HG02759 (cell line): Measurements from ENCODE around the gene FHDC1.
A peak's percentile ranks its signal among the peaks of the same experiment; 100 is the strongest.

Source experiments
- ATAC-seq: cut with Tn5 transposase; IDR thresholded peaks from one replicate; pipeline ENCODE4 v1.9.1; 2021; ENCODE audit warnings: mild to moderate bottlenecking, moderate library complexity; ENCODE audit not compliant: unreplicated experiment

Gene FHDC1

GRCh38 chr4:152929888-152930287 lies 6.2 kb upstream of the FHDC1 start:
- no peak for ATAC-seq

GRCh38 chr4:152935143-152935542 lies 980 bp upstream of the FHDC1 start:
- ATAC-seq = no peak

- ATAC-seq = peak; percentile 29
Observed at GRCh38 chr4:152936446-152937335, 568 bp downstream of the FHDC1 start.

- ATAC-seq = peak; percentile 38
Observed at GRCh38 chr4:152937336-152938236, 1.5 kb downstream of the FHDC1 start.

GRCh38 chr4:152938237-152938947 lies 2.3 kb downstream of the FHDC1 start:
- peak; percentile 10 for ATAC-seq

DNA sequence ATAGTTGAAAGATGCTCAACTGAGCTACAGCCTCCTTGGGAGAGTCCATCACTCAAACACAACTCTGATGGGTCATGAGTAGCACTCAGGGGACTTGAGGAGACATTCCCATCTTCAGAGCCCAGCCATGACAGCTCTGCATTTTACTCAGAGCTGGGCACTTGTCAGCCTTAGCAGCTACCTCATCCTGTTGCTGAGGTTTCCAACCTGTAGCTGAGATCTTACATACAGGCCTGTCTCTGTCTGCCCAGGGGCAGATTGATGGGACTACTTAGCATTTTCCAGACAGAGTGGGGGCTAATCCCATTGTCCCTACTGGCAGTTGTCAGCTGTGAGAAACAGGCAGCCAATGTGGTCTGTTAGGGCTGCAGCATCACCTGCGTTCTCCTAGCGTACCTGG lies 3.5 kb downstream of the FHDC1 start:
- ATAC-seq = no peak

DNA sequence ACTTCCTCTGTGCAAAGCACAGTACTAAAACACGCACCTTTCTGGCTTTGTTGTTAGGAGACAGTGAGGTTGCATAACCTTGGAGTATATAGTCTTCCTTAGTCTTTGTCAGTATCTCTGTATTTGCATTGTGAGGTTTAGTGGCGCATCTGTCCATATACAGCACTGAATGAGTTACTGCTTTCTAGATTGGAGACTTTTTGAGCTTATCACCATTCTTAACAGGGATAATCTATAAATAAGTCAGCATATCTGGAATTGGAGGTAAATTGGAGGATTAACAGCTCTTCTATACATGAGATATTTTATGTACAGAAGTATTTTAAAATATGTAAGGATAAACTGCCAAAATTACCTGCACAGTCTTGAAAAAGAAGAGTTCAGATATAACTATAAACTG lies 4.3 kb downstream of the FHDC1 start:
- ATAC-seq = no peak

DNA sequence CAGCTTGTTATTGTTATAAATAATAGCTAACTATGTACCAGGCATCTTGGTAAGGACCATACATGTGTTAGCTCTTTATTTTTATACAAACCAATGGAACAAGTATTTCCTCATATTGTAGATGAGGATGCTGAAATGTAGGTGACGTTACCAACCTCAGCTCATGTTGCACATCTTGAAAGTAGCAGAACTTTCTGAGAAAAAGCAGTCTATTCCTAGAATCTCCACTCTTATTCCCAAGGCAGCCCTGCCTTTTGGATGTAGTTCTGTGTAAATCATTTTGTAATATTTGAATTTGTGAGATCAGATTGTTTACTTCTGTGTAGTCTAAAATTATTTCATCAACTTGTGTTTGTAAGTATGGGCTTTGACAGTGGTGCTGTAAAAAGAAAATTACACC lies 5.3 kb downstream of the FHDC1 start:
- ATAC-seq = no peak

DNA sequence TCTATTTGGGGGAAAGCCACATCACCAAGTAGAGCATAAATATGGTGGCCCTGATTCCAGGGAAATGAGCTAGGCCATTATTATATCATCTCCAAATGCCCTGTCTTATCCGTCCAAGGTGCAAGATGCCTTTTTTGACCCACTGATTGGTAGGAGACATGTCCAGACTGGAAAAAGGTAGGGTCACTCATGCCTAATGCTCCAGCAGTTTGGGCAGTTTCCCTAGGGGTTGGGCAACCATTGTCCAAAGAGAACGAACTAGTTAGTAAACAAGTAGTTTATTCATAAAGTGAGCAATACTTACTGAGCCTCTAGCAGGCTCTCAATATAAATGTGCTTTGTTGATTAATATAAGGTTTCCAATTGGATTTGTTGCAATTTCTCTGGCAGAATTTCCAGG lies 6.2 kb downstream of the FHDC1 start:
- ATAC-seq = no peak

GRCh38 chr4:152943672-152944071 lies 7.5 kb downstream of the FHDC1 start:
- no peak for ATAC-seq

DNA sequence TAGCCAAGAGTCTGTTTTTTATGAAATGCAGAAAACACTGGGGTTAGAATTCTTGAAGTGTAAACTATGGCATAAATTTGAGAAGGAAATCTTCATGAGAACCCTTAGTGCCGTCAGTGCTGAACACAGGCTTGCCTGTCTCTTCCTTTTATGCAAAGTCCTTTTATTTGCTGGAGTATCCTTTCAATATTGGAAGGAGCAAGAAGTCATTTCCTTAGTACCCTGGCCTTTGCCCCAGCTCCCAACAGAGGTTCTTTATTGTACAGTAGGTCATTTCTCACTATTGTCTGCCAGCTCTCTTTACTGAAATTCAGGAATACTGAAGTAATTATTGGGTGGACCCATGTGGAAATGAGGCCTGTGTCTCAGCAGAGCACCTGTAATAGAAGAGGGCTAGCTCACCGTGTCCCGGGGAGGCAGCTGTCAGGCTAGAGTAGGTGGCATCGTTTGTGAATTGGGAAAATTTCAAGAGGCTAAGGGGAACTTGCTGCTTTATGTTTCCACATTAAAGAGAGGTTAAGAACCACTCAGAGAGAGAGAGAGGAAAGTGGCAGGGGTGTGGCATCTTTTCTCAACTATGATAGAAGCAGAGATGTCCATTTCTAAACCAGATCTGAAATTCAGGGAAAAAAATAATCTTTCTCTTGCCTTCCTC lies 8.7 kb downstream of the FHDC1 start:
- ATAC-seq = no peak

DNA sequence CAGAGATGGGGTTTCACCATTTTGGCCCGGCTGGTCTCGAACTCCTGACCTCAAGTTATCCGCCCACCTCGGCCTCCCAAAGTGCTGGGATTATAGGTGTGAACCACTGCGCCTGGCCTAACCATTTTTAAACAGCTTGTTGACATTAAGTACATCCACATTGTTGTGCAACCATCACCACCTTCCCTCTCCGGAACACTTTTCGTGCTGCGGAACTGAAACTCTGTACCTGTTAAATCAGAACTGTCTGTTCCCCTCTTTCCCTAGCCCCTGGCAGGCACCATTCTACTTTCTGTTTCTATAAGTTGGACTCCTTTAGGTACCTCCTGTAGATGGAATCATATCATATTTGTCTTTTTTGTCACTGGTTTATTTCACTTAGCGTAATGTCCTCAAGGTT lies 9.5 kb downstream of the FHDC1 start:
- ATAC-seq = no peak

DNA sequence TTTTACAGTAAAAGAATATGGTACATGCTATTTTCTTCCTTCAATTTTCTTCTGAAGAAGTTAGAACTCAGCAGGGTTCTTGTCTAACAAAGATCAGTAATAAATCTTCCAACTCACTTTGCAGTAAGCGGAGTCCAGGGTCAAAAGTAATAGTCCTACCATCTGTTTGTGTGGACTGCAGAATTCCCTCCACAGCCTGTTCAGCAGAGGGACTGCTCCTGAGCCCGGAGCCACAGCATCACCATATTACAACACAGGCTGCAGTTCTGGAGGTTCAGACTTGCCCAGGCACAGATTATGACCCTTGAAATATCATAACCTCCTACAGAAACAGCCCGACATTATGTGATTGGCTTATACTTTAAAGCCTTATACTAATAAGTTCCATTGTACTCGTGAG lies 10.3 kb downstream of the FHDC1 start:
- no peak for ATAC-seq

GRCh38 chr4:152947311-152947710 lies 11.2 kb downstream of the FHDC1 start:
- ATAC-seq = no peak

DNA sequence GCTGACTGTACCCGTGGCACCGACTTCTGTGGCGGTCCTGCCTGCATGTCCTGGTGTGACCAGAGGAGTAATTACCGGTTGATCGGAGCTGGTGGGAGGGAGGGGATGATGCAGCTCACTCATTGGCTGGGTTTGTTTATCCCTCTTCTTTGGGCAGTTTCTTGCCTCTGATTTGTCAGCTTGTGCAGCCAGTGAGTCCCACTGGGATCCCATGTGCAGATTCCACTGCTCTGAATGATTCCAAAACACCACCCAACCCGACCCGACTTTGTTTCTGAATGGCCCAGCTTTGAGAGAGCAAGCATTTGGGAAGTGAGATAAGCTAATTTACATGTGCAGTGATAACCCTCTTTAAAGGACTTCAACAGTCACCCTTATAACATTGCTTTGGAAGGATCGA lies 13.8 kb downstream of the FHDC1 start:
- ATAC-seq = no peak

- no peak for ATAC-seq
Observed at GRCh38 chr4:152950402-152951274, 14.5 kb downstream of the FHDC1 start.

DNA sequence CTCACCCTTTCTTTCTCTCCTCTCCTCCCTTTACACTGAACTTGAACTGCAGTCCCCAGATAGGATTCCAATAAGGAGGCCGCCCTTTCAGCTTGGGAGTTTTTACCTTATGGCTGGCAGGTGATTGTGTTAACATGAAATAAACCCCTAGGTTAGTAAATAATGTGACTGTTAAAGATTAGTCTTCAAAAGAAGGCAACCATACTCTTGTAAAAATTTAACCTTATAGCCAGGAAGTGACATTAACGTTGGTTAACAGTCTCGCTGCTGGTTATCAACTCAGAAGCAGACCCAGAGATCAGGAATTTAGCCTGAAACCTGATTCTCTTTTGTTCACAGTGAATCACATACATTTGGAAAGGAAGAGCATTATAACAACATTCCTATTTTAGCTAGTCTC lies 15.2 kb downstream of the FHDC1 start:
- ATAC-seq = no peak

GRCh38 chr4:152953514-152953913 lies 17.4 kb downstream of the FHDC1 start:
- ATAC-seq = no peak

DNA sequence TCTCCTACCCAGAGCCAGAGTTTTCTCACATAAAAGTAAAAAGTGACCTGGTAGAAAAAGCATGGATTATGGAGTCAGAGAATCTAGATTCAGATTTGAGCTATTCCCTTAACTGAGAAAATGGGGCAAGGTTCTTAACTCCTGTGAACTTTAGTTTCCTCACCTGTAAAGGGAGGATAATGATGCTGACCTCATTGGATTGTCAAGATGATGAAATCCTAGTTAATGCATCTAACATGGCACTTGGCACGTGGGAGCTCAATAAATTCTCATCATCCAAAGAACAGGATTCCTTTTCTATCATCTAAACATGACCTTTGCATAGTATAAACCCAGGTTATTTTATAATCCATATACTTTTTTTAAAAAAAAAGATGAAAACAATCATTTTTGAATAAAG lies 18.6 kb downstream of the FHDC1 start:
- no peak for ATAC-seq

DNA sequence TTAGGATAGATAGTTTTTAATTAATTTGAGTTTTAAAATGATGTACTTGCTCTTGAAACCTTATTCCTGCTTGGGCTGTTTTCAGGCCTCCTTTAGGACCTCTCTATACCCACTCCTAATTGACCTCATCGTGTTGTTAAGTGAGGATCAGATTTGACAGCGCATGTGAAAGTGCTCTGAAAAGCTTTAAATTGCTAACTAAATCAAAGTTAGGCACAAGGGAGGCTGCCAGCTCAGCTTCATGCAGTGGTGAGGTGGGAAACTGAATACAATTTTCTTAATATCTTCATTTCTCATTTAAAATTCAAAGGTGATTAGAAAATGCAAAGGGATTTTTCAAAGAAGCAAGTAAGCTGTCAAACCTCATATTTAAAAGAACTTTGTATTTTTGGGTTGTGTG lies 20.0 kb downstream of the FHDC1 start:
- ATAC-seq = no peak
